Measurements from ENCODE around the gene PCDH8.

Gene PCDH8, protein sequence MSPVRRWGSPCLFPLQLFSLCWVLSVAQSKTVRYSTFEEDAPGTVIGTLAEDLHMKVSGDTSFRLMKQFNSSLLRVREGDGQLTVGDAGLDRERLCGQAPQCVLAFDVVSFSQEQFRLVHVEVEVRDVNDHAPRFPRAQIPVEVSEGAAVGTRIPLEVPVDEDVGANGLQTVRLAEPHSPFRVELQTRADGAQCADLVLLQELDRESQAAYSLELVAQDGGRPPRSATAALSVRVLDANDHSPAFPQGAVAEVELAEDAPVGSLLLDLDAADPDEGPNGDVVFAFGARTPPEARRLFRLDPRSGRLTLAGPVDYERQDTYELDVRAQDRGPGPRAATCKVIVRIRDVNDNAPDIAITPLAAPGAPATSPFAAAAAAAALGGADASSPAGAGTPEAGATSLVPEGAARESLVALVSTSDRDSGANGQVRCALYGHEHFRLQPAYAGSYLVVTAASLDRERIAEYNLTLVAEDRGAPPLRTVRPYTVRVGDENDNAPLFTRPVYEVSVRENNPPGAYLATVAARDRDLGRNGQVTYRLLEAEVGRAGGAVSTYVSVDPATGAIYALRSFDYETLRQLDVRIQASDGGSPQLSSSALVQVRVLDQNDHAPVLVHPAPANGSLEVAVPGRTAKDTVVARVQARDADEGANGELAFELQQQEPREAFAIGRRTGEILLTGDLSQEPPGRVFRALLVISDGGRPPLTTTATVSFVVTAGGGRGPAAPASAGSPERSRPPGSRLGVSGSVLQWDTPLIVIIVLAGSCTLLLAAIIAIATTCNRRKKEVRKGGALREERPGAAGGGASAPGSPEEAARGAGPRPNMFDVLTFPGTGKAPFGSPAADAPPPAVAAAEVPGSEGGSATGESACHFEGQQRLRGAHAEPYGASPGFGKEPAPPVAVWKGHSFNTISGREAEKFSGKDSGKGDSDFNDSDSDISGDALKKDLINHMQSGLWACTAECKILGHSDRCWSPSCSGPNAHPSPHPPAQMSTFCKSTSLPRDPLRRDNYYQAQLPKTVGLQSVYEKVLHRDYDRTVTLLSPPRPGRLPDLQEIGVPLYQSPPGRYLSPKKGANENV

DNA sequence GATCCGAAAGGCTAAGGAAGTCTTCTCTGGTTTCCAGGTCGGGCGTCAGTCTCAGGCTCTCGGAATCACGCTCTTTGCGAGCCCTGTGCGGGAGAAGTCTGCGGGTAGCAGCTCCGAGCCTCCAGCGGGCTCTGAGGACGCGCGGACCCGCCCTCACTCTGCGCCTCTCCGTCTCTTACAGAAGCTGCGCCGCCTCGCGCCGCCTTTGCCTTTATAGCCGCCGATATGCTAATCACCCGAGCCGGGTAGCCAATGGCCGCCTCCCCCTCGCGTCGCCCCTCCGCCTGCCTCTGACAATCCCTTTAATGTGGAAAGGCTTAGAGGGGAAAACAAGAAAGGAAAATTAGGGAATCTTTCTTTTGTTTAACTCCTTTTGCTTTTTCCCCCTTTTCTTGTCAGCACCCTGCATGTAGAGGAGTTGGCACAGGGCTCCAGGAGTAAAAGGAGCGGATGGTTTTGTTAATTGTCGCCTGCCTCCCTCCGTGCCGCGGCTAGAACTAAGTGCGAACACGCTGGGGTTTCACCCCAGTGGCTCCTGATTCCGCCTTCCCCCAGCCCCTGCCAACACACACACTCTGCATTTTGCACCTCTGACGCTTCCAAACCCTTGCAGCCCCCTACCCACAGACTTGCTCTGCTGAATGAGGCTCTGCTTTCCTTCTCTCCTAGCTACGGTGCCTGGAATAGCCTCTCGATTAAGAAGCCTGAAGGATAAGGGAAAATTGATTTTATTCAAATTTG is at the start of gene PCDH8:
TSS of gene PCDH8 (minus strand) at position 186 of the 741 bp plus-strand sequence. CDS start 204 bp downstream, outside the sequence.
- DNase-seq: no peak

DNA sequence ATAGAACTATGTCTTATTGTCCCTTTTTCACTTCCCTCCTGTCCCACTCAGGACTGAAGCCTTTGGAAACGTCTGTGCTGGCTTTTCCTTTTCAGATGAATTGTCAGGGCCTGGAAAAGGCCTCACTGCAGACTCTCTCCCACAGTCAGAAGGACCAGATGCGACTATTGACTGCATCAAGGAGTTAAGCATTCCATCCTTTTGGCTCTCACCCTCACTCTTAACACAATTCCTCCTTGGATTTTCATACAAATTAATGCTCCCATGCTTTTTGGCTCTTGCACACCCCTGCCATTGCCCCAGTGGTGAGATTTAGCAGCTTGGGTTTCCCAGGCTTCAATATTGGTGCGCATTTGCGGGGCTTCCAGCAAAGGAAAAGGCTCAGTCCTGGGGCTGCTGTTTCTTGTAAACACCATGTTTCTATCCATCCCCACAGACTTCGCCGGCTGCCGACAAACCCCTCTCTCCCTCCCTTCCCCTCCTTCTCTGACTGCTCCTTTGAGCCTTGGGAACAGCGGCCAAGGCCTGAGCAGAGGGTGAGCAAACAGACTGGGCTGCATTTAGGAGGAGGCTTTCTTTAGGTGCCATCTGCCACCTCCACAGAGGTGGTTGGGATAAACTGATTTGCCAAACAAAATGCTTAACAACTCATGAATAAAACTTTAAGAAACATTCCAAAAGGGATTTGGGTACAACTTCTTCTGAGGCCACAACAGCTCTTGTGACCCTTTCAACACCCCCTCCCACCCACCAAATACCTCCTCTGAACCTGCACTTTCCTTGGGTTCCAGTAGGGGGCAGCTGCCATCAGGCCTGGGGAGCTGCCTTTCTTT is 48.6 kb upstream of the PCDH8 start:
- DNase-seq: no peak

DNA sequence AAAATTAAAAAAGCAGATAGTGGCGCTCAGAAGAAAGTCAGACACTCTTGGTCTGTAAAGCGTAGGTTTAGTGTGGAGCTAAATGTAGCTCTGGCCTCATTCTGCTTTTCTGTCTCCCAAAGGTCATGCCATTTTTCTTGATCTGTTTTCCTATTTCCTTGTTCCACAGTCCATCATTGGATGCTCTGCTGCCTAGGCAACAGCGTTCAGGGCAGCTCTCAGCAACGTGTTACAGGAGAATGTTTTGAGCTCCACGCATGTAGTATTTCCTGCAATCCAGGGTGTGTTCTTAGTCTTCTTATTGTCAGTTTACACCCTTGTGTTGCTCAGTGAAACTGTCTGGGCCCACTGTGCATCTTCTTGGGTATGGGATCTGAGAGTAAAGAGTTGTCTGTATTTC is 46.0 kb upstream of the PCDH8 start:
- no peak for DNase-seq

DNA sequence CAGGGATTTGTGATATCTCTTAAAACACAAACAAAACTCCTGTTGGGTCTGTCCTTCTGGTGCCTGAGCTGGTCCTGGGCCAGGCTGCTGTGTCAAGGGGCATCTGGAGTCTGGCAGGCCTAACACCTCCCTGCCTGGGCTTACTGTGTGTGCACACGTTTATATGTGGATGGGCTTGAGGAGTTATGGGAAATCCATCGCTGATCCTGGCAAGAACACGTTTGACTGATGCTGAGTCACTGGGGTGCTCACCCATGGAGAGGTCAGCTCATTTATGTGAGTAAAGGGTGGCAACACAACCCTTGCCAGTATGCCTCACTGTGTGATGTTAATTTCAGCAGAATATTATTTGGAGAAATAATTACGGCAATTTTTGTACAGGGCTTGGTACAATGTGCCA is 44.5 kb upstream of the PCDH8 start:
- no peak for DNase-seq

DNA sequence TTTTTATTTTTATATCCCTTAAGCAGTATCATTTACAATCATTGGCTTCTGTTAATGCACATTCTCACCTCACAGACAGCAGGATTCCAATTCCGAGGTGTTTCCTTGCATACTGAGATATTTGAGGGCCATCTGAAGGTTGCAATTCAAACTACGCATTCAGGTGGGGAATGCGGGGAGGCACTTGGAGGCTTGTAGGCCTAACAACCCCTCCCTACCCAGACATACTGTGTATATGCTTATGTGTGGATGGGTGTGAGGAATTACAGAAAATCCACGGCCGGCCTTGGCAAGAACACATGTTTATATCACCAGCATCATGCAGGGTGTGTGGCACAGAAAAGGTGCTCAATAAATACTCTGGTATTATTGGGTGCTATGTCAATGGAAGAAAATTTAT is 43.3 kb upstream of the PCDH8 start:
- DNase-seq: no peak

DNA sequence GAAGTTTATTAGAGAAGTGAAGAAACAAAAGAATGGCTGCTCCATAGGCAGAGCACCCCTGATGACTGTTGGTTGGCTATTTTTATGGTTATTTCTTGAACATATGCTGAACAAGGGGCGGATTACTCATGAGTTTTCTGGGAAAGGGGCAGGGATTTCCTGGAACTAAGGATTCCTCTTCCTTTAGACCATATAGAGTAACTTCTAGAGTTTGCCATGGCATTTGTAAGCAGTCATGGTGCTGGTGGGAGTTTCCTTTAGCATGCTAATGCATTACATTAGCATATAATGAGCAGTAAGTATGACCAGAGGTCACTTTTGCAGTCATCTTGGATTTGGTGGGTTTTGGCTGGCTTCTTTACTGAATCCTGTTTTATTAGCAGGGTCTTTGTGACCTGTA is 38.7 kb upstream of the PCDH8 start:
- DNase-seq: no peak

DNA sequence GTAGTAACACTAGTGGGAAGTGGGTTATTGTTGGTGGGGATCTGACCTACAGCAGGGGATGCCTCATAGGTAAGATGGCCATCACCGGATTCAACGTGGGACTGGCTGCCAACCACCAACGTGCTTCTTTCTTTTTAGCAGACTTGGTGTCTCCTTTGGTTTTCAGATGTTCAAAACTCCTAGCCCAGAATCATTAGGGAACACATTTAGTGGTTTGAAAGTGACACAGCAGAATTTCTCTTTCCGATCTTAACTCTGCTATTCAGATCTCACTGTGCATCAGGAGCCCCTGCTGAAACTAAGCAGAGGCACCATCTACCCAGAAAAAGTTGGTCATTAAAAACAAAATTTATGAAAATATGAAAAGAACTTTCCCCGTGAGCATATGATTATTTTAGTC is 36.7 kb upstream of the PCDH8 start:
- DNase-seq: no peak

DNA sequence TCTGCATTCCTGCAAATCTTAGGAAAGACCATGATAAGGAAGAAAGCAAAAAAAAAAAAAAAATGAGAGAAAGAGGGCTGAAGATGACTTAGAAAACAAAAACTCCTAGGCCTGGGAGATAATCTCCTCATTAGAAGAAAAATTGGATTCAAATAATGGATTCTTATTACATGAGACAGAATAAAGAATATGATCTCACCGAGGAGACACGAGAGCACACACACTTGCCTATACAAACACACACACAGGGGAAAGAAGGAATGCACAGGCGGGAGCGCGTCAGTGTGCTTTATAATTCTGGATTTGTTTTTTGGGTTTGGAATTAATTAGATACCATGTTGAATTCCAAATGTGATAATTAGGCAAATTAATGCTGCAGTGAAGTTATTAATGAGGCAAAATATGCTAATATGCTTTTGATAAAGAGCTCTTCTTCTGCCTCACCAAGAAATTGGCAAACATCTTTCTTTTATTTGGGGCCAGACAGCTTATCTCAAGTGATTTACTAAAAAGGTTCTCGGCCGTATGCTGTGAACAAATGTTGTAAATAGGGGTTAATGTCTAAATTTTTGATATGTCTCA is 36.1 kb upstream of the PCDH8 start:
- no peak for DNase-seq

DNA sequence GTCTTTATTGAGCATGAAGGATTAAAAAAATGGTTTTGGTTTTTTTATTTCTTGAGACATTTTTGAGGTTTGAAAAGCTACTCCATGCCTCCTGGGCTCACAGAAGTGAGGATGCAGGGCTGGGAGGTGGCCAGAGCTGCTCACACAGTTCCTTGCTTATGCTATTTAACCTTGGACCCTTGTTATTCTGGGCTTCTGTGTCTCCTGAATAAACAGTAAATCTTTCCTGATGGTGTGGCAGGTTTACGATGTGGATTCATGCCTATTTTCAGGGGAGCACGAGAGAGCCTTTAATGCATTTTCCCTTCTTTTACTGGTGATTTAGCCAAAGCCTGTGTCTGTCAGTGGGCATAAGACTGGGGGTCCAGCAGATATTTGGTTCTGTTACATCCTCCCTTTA is 34.3 kb upstream of the PCDH8 start:
- no peak for DNase-seq

DNA sequence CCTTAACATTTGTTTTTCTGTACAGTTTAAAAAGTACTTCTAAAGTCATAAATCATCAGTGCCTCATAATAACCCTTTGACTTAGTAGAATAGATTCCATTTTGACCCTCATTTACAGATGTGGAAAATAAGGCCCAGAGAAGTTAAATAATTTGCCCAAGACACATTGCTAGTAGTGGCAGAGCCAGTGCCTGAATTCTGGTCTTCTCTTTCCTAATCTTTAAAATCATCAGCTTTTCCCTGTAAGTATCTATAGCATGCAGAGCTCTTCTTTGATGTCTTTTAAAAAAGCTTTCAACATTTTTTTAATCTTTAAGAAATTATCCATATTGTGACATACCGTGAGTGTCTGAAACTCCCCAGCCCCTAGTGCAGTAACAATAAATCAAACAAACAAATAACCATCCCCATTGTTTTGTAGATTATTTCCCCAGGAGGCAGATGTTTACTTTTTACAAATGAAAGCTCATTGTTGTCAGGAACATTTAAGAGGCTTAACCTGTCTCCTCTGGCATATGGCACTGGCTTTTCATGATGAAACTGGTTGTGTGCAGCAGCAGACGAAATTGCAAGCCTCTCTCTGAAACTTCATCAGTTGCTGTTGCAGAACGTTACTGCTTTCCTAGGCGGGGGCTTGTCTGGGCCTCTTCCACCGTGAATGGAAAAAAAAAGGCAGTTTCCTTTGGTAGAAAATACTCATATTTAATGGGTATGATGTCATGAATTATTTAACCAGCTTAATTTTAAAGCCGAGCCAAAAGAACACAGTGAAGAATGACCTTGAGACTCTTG is 31.7 kb upstream of the PCDH8 start:
- DNase-seq: no peak

DNA sequence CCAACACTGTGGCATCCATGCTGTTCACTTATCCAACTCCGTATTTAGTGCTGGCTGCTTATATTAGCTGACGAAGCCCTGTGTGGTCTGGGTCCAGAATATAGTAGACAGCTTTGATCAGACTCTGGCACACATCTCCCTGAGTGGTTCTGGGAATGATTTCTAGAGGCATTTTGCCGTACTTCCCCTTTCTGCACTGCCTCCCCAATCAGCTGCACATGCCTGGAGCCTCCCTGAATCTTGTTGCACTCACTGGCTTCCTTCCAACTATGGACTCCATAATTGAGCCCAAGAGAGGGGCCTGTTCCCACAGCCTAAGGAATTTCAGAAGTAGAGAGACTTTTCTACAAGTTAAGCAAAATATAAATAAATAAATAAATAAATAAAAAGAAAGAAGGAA is 30.4 kb upstream of the PCDH8 start:
- DNase-seq: no peak

DNA sequence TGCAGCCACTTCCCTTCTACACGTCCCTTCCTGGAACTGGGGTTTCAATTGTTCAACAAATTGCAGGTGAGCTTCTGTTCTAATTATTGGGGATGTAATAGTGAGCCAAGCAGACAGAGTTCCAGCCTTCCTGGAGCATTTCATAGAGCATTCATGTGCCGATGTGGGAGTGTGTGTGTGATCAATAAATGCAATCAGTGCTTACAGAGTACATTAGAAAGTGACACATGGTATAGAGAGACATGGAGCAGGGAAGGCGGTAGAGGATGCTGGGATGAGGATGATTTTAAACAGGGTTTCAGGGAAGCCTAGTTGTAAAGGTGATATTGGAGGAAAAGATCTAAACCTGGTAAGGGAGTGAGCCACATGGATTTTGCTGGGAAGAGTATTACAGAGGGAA is 21.7 kb upstream of the PCDH8 start:
- DNase-seq: no peak

DNA sequence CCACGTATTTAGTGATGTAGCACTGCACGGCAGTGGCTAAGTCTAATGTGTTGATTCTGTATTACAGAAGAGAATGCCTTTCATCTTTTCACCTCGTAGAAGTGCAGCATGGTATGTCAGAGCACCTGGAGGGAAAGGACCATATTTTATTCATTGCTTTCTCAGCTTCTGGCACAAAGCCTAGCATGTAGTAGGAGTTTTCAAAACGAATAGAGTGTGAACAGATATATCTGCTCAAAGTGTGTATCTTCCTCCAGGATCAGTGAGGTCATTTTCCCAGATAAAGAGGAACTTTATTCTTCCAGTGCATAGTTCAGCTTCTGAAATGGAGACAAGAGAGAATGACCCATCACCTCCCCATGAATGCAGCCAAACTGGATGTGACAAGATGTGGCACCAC is 21.2 kb upstream of the PCDH8 start:
- DNase-seq: no peak

DNA sequence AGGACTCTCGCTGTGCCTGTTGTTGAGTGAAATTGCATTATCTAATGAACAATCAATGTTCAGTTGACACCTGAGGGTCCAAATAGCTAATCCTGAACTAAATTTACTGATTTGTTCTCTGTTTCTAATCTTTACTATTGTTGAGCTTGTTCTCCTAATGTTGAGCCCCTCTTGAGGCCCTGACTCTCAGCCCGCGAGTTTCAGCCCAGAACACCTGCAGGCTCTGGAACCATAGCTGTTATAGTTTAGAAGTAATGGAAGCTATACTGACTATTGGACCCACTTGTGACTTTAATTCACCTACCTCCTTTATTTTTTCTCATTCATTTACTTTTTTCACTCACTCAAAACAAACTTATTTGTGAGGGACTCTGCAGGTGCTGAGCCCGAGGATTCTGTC is 20.6 kb upstream of the PCDH8 start:
- DNase-seq: no peak

DNA sequence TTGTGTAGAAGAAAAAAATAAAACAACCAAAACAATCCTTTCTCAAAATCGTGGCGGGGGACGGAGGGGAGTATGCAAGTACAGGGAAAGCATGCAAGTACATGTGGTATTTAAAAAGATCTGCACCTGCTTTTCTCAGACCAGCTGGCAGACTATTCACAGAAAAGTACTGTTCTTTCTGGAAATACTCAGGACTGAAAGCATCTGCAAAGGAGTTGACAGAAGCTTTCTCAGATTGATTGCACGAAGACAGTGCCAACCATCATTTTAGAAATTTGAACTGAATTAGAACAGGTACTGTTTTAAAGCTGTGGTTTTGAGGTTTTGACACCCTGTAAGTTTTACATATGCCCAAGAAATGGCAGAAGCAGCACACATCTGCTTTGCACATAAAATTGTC is 19.8 kb upstream of the PCDH8 start:
- no peak for DNase-seq

DNA sequence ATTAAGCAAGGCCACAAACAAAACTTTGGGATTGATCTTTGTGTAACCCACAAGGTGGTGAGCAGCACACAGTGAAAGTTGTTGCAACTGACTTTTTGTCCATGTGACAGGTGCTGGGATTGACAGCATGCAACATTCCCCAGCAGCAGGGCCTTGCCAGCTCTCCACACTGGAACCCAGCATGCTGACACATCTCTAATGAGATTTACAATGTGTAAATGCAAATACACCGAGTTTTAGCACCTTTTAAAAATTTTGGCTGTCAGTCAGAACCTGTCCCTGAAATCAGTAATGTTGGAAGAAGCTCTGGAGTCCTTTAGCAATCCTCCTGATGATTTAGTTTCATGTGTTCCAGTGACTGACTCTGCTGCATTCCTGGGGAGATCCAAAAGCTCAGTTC is 16.5 kb upstream of the PCDH8 start:
- DNase-seq: no peak

DNA sequence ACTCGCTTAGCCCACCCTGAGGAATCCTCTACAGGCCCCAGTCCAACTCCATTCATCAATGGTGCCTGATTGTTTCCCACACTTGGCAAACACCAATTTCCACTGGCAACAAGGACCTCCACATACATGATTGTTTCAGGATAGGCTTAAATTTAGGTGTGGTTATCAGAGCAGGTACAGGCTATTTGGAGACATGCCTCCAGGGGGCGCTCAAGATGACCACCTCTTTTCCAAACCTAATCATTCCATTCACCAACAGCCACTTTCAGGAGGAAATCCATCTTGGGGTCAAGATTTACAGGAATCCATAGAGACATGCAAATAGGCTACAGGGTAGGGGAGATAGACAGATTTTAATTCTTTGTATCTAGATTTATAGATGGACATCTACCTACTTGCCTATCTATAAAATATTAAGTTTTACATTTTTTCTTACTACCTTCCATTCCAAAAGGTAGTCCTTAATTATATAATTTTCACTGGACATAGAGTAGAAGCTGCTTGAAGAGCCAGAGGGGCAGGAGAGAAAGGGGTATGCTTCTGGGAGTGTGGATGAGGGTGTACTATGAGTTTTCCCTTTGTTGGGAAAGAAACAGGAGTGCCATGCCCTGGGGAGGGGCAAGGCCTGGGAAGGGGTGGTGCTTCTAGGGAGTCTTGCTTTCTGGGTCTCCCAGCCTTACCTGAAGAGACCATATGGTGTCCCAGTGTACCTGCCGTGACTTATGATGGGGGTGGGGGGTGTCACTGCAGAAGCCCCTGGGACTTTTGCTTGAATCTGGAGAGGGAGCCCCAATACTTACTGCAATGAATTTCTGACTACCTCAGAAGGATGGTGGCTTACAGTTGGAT is 14.1 kb upstream of the PCDH8 start:
- DNase-seq: no peak

DNA sequence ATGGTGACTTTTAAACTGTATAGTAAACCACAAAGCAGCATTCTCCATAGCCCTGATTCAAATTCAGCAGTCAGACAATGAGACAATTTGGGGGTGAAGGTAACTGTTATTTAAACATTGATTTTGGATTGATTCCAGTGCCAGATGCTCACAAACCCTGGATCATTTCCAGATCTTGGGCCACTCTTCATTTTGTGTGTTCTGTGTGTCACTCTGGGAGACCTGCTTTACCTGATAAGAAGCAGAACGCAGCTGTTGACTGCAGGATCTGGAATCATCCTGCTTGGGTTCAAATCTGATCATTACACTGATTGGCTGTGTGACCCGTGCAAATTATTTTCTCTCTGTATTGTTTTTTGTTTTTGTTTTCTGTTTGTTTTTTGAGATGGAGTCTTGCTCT is 4.0 kb upstream of the PCDH8 start:
- DNase-seq: no peak

DNA sequence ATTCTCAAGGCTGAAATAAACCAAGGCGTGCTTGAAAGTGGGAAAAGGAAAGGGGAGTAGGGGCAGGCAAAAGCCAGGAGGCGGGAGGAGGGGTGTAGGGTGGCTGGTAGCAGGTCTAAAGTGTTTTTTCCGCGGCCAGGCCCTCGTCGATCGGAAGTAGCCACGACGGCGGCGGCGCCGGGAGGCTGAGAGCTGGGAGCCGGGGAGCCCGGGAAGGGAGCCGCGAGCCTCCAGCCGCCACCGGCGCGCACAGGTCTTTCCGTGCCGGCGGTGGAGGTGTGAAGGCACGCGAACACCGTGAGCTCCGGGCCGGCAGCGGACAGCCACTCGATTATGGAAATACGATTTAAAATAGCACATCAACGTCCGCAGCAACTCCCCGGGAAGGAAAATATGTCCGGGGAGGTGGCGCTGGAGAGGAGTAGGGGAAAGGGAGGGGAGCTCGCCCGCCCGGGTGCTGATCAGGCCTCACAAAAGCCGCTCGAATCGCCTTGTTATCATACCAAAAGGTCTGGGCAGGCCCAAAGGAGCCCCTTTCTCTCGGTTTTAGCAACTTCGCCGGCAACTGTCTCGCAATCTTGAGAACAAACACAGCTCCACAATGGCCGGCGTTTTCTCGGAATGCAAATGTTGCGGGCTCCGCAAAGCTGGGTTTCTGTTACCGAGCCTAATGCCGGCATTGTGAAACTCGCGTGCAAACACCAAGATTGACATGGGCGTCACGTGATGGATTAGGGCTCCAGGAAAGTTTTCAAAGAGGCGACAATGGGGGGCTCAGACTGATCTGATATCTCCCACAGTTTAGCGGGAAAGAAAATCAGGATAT is 2.9 kb upstream of the PCDH8 start:
- no peak for DNase-seq
